ENCODE results near the gene GRIK1. TPM values are rescaled to one million over a fixed set of nuclear protein-coding genes. Genes with fewer than 3 reads are reported as not detected.

Gene GRIK1
- total RNA-seq, 1 donor from 2014 or later: 0.39 TPM

DNA sequence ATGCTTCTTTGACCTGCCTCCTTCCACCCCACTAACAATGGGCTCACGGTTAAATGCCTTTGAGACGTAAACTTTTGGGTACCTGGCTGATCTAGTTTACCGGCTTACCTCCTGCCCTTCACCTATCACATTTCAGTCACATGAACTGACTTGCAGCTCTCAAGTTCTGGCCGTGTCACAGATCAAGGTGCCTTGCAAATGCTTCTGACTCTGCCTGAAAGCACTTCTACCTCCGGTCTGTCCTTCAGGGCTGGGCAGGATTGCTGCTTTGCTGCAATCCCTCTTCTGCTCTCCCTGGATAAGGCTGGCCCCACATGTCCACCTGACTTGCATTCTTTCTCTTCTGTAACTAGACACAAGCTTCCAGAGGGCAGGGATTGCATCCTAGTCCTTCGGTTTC lies 69.0 kb downstream of the GRIK1 start:
- peaks cover 1% of the 10 kb centered on the region for H3K4me1 Mint-ChIP-seq (ENCODE audit: low read depth, unreplicated experiment)
- H3K4me3 Mint-ChIP-seq (ENCODE audit: unreplicated experiment): no peak overlapping the region
- no peak for DNase-seq
- no peak overlapping the region for H3K27ac Mint-ChIP-seq (ENCODE audit: unreplicated experiment)
- H3K27me3 Mint-ChIP-seq (ENCODE audit: unreplicated experiment): no peaks in the 10 kb centered on the region
- H3K9me3 Mint-ChIP-seq (ENCODE audit: unreplicated experiment): peaks cover 1% of the 10 kb centered on the region
- TF ChIP-seq, protein P1, sequence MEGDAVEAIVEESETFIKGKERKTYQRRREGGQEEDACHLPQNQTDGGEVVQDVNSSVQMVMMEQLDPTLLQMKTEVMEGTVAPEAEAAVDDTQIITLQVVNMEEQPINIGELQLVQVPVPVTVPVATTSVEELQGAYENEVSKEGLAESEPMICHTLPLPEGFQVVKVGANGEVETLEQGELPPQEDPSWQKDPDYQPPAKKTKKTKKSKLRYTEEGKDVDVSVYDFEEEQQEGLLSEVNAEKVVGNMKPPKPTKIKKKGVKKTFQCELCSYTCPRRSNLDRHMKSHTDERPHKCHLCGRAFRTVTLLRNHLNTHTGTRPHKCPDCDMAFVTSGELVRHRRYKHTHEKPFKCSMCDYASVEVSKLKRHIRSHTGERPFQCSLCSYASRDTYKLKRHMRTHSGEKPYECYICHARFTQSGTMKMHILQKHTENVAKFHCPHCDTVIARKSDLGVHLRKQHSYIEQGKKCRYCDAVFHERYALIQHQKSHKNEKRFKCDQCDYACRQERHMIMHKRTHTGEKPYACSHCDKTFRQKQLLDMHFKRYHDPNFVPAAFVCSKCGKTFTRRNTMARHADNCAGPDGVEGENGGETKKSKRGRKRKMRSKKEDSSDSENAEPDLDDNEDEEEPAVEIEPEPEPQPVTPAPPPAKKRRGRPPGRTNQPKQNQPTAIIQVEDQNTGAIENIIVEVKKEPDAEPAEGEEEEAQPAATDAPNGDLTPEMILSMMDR (IDR thresholded peaks at IDR 0.05; ENCODE audit: partially characterized antibody, unreplicated experiment): no peak
- no peaks in the 10 kb centered on the region for H3K36me3 Mint-ChIP-seq (ENCODE audit: unreplicated experiment)

DNA sequence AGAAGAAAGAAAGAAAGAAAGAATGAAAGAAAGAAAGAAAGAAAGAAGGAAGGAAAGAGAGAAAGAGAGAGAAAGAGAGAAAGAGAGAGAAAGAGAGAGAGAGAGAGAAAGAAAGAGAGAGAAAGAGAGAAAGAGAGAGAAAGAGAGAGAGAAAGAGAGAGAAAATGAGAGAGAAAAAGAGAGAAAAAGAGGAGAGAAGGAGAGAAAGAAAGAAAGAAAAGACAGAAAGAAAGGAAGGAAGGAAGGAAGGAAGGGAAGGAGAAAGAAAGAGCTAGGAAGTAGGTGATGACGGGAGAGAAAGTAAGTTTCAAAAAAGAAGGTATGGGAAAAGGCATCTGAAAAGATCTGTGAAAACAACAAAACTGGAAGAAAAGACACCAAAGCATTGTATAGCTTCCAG lies 72.0 kb downstream of the GRIK1 start:
- Mint-ChIP-seq H3K27me3 (ENCODE audit: unreplicated experiment) (no peaks in the 10 kb centered on the region), H3K27ac (ENCODE audit: unreplicated experiment) (no peak overlapping the region), H3K4me3 (ENCODE audit: unreplicated experiment) (no peak overlapping the region), H3K36me3 (ENCODE audit: unreplicated experiment) (no peaks in the 10 kb centered on the region), H3K9me3 (ENCODE audit: unreplicated experiment) (no peaks in the 10 kb centered on the region), H3K4me1 (ENCODE audit: low read depth, unreplicated experiment) (no peaks in the 10 kb centered on the region)
- no peak for DNase-seq
- TF ChIP-seq, protein P1 (IDR thresholded peaks at IDR 0.05; ENCODE audit: partially characterized antibody, unreplicated experiment): no peak

DNA sequence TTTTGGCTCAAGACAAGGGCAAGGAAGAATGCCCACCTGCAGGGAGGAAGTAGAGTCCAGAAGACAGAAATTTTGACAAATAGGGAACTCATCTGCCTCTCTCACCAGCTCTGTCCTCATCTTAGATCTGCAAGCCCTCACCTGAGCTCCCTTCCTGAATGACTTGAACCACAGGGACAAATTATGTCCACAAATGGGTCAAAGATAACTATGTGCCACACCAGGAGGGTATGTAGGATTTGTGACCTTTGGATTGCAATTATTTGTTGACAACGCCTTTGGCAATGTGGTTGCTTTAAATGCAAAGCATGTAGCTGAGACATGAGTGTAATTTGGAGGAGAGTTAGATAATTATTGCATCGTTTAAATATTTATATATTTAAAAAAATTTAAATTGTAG lies 79.5 kb downstream of the GRIK1 start:
- Mint-ChIP-seq H3K27me3 (ENCODE audit: unreplicated experiment) (no peaks in the 10 kb centered on the region), H3K27ac (ENCODE audit: unreplicated experiment) (no peak overlapping the region), H3K4me3 (ENCODE audit: unreplicated experiment) (no peak overlapping the region), H3K4me1 (ENCODE audit: low read depth, unreplicated experiment) (no peaks in the 10 kb centered on the region), H3K9me3 (ENCODE audit: unreplicated experiment) (no peaks in the 10 kb centered on the region), H3K36me3 (ENCODE audit: unreplicated experiment) (no peaks in the 10 kb centered on the region)
- DNase-seq: no peak
- TF ChIP-seq, protein P1 (IDR thresholded peaks at IDR 0.05; ENCODE audit: partially characterized antibody, unreplicated experiment): no peak

DNA sequence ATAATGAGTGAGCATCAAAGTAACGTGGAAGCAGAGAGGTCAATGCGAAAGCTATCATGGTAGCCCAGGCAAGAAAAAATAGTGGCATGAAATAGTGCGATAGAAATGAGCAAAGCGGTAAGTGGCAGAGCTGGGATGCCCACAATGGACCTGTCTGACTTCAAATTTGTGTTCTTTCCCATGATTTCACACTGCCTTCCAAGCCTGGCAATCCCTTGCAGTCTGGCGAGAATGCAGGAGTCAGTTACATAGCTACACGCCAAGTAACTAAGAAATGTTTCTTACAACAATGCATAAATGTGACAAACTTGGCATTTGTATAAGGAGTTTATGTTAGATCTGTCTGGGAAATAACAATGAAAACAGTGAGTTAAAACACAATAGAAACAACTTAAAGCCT lies 82.6 kb downstream of the GRIK1 start:
- TF ChIP-seq, protein P1 (IDR thresholded peaks at IDR 0.05; ENCODE audit: partially characterized antibody, unreplicated experiment): no peak
- Mint-ChIP-seq H3K36me3 (ENCODE audit: unreplicated experiment) (no peaks in the 10 kb centered on the region), H3K4me3 (ENCODE audit: unreplicated experiment) (no peak overlapping the region), H3K9me3 (ENCODE audit: unreplicated experiment) (no peaks in the 10 kb centered on the region), H3K27ac (ENCODE audit: unreplicated experiment) (no peak overlapping the region), H3K27me3 (ENCODE audit: unreplicated experiment) (no peaks in the 10 kb centered on the region), H3K4me1 (ENCODE audit: low read depth, unreplicated experiment) (no peaks in the 10 kb centered on the region)
- no peak for DNase-seq

DNA sequence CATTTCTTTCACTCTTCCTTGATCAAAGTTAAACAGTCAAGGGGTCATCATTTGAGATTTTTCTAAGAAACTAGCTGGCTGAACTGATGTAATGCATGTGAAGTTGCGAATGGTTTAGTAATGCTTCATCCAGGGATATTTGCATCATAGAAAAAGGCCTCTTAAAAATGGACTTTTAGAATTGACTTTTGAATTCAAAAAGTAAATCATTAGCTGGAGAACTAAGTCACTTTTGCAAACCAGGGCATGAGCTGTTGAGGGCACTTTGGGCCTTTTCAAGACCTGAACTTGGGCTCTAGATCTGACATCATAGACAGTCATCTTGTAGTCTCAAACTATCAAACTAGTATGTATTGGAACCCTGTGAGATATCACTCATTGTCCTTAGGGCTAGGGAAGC lies 85.0 kb downstream of the GRIK1 start:
- TF ChIP-seq, protein P1 (IDR thresholded peaks at IDR 0.05; ENCODE audit: partially characterized antibody, unreplicated experiment): no peak
- Mint-ChIP-seq H3K36me3 (ENCODE audit: unreplicated experiment) (no peaks in the 10 kb centered on the region), H3K4me1 (ENCODE audit: low read depth, unreplicated experiment) (peaks cover 2% of the 10 kb centered on the region), H3K27me3 (ENCODE audit: unreplicated experiment) (no peaks in the 10 kb centered on the region), H3K27ac (ENCODE audit: unreplicated experiment) (no peak overlapping the region), H3K4me3 (ENCODE audit: unreplicated experiment) (no peak overlapping the region), H3K9me3 (ENCODE audit: unreplicated experiment) (no peaks in the 10 kb centered on the region)
- no peak for DNase-seq
